GM23248 (cell line): ENCODE data around the gene PDP2. TPM values are rescaled to one million over a fixed set of nuclear protein-coding genes. Genes with fewer than 3 reads are reported as not detected.

Experiments
- DNase-seq: peaks from one replicate; pipeline ENCODE4 v3.0.0-alpha.2; 2015
- H2AFZ ChIP-seq: fragments of 200-600 bp; sonication (generic); 2 replicates; pipeline ENCODE4 v1.6.1; 2016; ENCODE audit warnings: antibody characterized with exemption
- H3F3A ChIP-seq: fragments of 200-600 bp; sonication (generic); 2 replicates; pipeline ENCODE4 v1.6.1; 2016; ENCODE audit warnings: mild to moderate bottlenecking, antibody characterized with exemption, mixed run types; ENCODE audit not compliant: insufficient read depth
- H3K27ac ChIP-seq: fragments of 200-600 bp; sonication (generic); 2 replicates; pipeline ENCODE4 v1.5.1; 2016; ENCODE audit warnings: mild to moderate bottlenecking
- H3K27me3 ChIP-seq: fragments of 200-600 bp; sonication (generic); replicated peaks from 2 replicates; pipeline ENCODE4 v1.6.1; 2016; ENCODE audit warnings: mild to moderate bottlenecking; ENCODE audit not compliant: insufficient read depth
- H3K36me3 ChIP-seq: fragments of 200-600 bp; sonication (generic); 2 replicates; pipeline ENCODE4 v1.6.1; 2016; ENCODE audit warnings: low read depth, mild to moderate bottlenecking
- H3K4me1 ChIP-seq: fragments of 200-600 bp; sonication (generic); 2 replicates; pipeline ENCODE4 v1.6.1; 2016; ENCODE audit warnings: mild to moderate bottlenecking; ENCODE audit not compliant: insufficient read depth
- H3K4me2 ChIP-seq: fragments of 200-600 bp; sonication (generic); one replicate; pipeline ENCODE4 v1.6.1; 2016; ENCODE audit warnings: mild to moderate bottlenecking; ENCODE audit not compliant: unreplicated experiment
- H3K4me3 ChIP-seq: fragments of 200-600 bp; sonication (generic); 2 replicates; pipeline ENCODE4 v1.5.1; 2016; ENCODE audit warnings: mild to moderate bottlenecking
- H3K79me2 ChIP-seq: fragments of 200-600 bp; sonication (generic); 2 replicates; pipeline ENCODE4 v1.6.1; 2016; ENCODE audit warnings: mild to moderate bottlenecking; ENCODE audit not compliant: insufficient read depth
- H3K9ac ChIP-seq: fragments of 200-600 bp; sonication (generic); 2 replicates; pipeline ENCODE4 v1.6.1; 2016; ENCODE audit warnings: mild to moderate bottlenecking
- H3K9me2 ChIP-seq: fragments of 200-600 bp; sonication (generic); 2 replicates; pipeline ENCODE4 v1.6.1; 2016; ENCODE audit warnings: mixed run types, mild to moderate bottlenecking, moderate library complexity; ENCODE audit not compliant: insufficient read depth
- H3K9me3 ChIP-seq: fragments of 200-600 bp; sonication (generic); one replicate; pipeline ENCODE4 v1.6.1; 2017; ENCODE audit warnings: low read depth
- H4K20me1 ChIP-seq: fragments of 200-600 bp; sonication (generic); 2 replicates; pipeline ENCODE4 v1.6.0; 2016; ENCODE audit not compliant: insufficient read depth
- EZH2 ChIP-seq: fragments of 200-600 bp; sonication (generic); IDR thresholded peaks from 2 replicates; pipeline ENCODE4 v1.6.1; 2018; ENCODE audit warnings: antibody characterized with exemption, mild to moderate bottlenecking; ENCODE audit not compliant: insufficient read depth, poor library complexity, severe bottlenecking
- EZH2phosphoT487 ChIP-seq: fragments of 200-600 bp; sonication (generic); IDR thresholded peaks from 2 replicates; pipeline ENCODE4 v1.6.1; 2018; ENCODE audit warnings: antibody characterized with exemption, moderate library complexity, mild to moderate bottlenecking, low read depth; ENCODE audit not compliant: insufficient read depth
- WGBS, 2 experiments: methylation state at CpG; one replicate each; pipeline ENCODE4 v1.1.6; 2015 to 2017; ENCODE audit warnings: low lambda C conversion rate in 2 of 2, low coverage in 1 of 2; ENCODE audit errors: missing lambda C conversion rate in 2 of 2; 5-methylcytosine and 5-hydroxymethylcytosine counted together
- in situ Hi-C: fragments of 300-500 bp; cut with MboI; formaldehyde crosslinking; loops from 2 replicates; pipeline ENCODE4 v1.15.0; 2020
- polyA plus RNA-seq: library from polyadenylated mRNA; unstranded; fragments of >200 nt; fragmentation: Nextera tagmentation; extraction: Ambion mirVana; gene quantifications from 2 replicates; pipeline ENCODE4 v1.2.1, GENCODE V29; 2016
- total RNA-seq: library from RNA; depleted of rRNA; stranded (reverse); fragments of >200 nt; shearing (Covaris generic); gene quantifications from 2 replicates; pipeline ENCODE4 v1.2.3, GENCODE V29; 2014

PDP2 gene
- total and polyA plus RNA-seq, 2 experiments from 2014 or later = 3.3 to 3.9 TPM

- 89 to 90% methylated on average over 18 of the region's 18 CpGs for WGBS, 2 experiments
- Histone ChIP-seq H3K27me3 (peaks cover 27% of the 10 kb centered on the region), H3K9ac (no peak overlapping the region), H3K9me2 (no peaks in the 10 kb centered on the region), H3F3A (peaks cover 19% of the 10 kb centered on the region), H4K20me1 (no peaks in the 10 kb centered on the region), H3K27ac (no peak overlapping the region), H3K4me3 (no peak overlapping the region), H3K4me1 (peaks cover 21% of the 10 kb centered on the region), H2AFZ (no peak overlapping the region), H3K36me3 (no peaks in the 10 kb centered on the region), H3K79me2 (no peaks in the 10 kb centered on the region), H3K9me3 (no peaks in the 10 kb centered on the region), H3K4me2 (no peak overlapping the region)
- DNase-seq = no peak
- in situ Hi-C loops = no loop called here
- TF ChIP-seq EZH2phosphoT487 (no peak), EZH2 (no peak)
Measured at GRCh38 chr16:66923247-66923731, 43.0 kb downstream of the PDP2 start.

- no peaks in the 10 kb centered on the region for H3K9me2 ChIP-seq
- H3K9me3 ChIP-seq = no peaks in the 10 kb centered on the region
- no peak for TF ChIP-seq EZH2
- peaks cover 22% of the 10 kb centered on the region for H3F3A ChIP-seq
- no peaks in the 10 kb centered on the region for H3K36me3 ChIP-seq
- no peak for DNase-seq
- WGBS, 2 experiments = 84 to 91% methylated on average over 3 of the region's 3 CpGs
- H3K27ac ChIP-seq = no peak overlapping the region
- H2AFZ ChIP-seq = no peak overlapping the region
- H3K9ac ChIP-seq = no peak overlapping the region
- H4K20me1 ChIP-seq = no peaks in the 10 kb centered on the region
- H3K27me3 ChIP-seq = peaks cover 27% of the 10 kb centered on the region
- H3K4me3 ChIP-seq = no peak overlapping the region
- peaks cover 26% of the 10 kb centered on the region for H3K4me1 ChIP-seq
- H3K4me2 ChIP-seq = no peak overlapping the region
- in situ Hi-C loops = no loop called here
- H3K79me2 ChIP-seq = no peaks in the 10 kb centered on the region
Measured at GRCh38 chr16:66923866-66924265, 43.6 kb downstream of the PDP2 start.

GRCh38 chr16:66924527-66925321 lies 44.4 kb downstream of the PDP2 start:
- in situ Hi-C loops = no loop called here
- no peak for TF ChIP-seq EZH2
- TF ChIP-seq EZH2phosphoT487 = no peak
- no peak overlapping the region for H3K27ac ChIP-seq
- H2AFZ ChIP-seq = peak overlapping the region; percentile 47; the same call in 1 of the 2 replicates
- no peaks in the 10 kb centered on the region for H3K79me2 ChIP-seq
- H3K9me2 ChIP-seq = no peaks in the 10 kb centered on the region
- H3K9ac ChIP-seq = peak overlapping the region; percentile 47
- peak; percentile 63 for DNase-seq
- peaks cover 26% of the 10 kb centered on the region for H3K4me1 ChIP-seq
- peaks cover 30% of the 10 kb centered on the region for H3F3A ChIP-seq
- H3K27me3 ChIP-seq = peaks cover 18% of the 10 kb centered on the region
- peak overlapping the region; percentile 61 for H3K4me2 ChIP-seq
- peak overlapping the region; percentile 51 for H3K4me3 ChIP-seq
- H3K9me3 ChIP-seq = no peaks in the 10 kb centered on the region
- no peaks in the 10 kb centered on the region for H3K36me3 ChIP-seq
- no peaks in the 10 kb centered on the region for H4K20me1 ChIP-seq
- 12 to 21% methylated on average over 34 to 52 of the region's 72 CpGs for WGBS, 2 experiments

GRCh38 chr16:66925322-66925840 lies 45.1 kb downstream of the PDP2 start, which contains the start of gene RRAD:
RRAD (minus strand) TSS chr16:66925535; CDS start chr16:66925179, 356 bp downstream.
- Histone ChIP-seq H3K4me1 (peaks cover 26% of the 10 kb centered on the region), H3K27me3 (peaks cover 18% of the 10 kb centered on the region), H3K9me2 (no peaks in the 10 kb centered on the region), H3K27ac (peak within 1 kb of the TSS; percentile 74; the same call in 1 of the 2 replicates), H3F3A (peaks cover 30% of the 10 kb centered on the region), H3K9ac (peak within 1 kb of the TSS; percentile 62), H3K4me2 (peak within 1 kb of the TSS; percentile 61), H3K9me3 (no peaks in the 10 kb centered on the region), H3K79me2 (no peaks in the 10 kb centered on the region), H3K36me3 (no peaks in the 10 kb centered on the region), H4K20me1 (no peaks in the 10 kb centered on the region), H2AFZ (peak within 1 kb of the TSS; percentile 47; the same call in 1 of the 2 replicates), H3K4me3 (peak within 1 kb of the TSS; percentile 51)
- WGBS, 2 experiments = 9 to 14% methylated on average over 27 to 41 of the region's 42 CpGs
- TF ChIP-seq EZH2phosphoT487 (peak; percentile 48), EZH2 (peak; percentile 72)
- DNase-seq = peak; percentile 54
- in situ Hi-C loops = no loop called here
